Sigmoid colon (tissue), 7 donors: ENCODE data around the gene TMC8. TPM values are rescaled to one million over a fixed set of nuclear protein-coding genes. Genes with fewer than 3 reads are reported as not detected.

Source experiments
- DNase-seq: peaks from one replicate; pipeline ENCODE4 v3.0.0-alpha.2; 2019
- H3K27ac ChIP-seq, 4 donors: fragments of 200-600 bp; sonication (generic); one replicate each; pipeline ENCODE4 v1.5.1; 2016 to 2019; ENCODE audit warnings: mild to moderate bottlenecking in 1 of 4
- H3K27me3 ChIP-seq, 3 donors: fragments of 200-600 bp; sonication (generic); one replicate each; pipeline ENCODE4 v1.5.1; 2019; ENCODE audit warnings: mild to moderate bottlenecking in 1 of 3
- H3K36me3 ChIP-seq, 4 donors: fragments of 200-600 bp; sonication (generic); one replicate each; pipeline ENCODE4 v1.5.1; 2016 to 2019
- H3K4me1 ChIP-seq, 4 donors: fragments of 200-600 bp; sonication (generic); one replicate each; pipeline ENCODE4 v1.5.1; 2017 to 2019
- H3K4me3 ChIP-seq, 4 donors: fragments of 200-600 bp; sonication (generic); one replicate each; pipeline ENCODE4 v1.5.1; 2017 to 2019; ENCODE audit warnings: mild to moderate bottlenecking in 2 of 4, moderate library complexity in 1 of 4
- H3K9me3 ChIP-seq, 4 donors: fragments of 200-600 bp in 3 of 4; sonication (generic) in 3 of 4; one replicate each; pipeline versions ENCODE4 v1.5.1 to v1.6.1; 2013 to 2019
- CTCF ChIP-seq, 4 experiments: fragments of 450-650 bp in 3 of 4; fragments of 200-600 bp in 1 of 4; IDR thresholded peaks; one replicate each; pipeline ENCODE4 v1.5.1; 2016 to 2019; ENCODE audit warnings: antibody characterized with exemption in 4 of 4, mild to moderate bottlenecking in 3 of 4, moderate library complexity in 2 of 4
- EP300 ChIP-seq, 4 donors: sonication (generic); formaldehyde crosslinking; IDR thresholded peaks; one replicate each; pipeline ENCODE4 v1.6.1; 2017; ENCODE audit warnings: antibody characterized with exemption in 4 of 4
- POLR2A ChIP-seq, 2 donors: fragments of 450-650 bp; IDR thresholded peaks; one replicate each; pipeline ENCODE4 v1.6.1; 2016; ENCODE audit warnings: antibody characterized with exemption in 2 of 2, mild to moderate bottlenecking in 2 of 2, moderate library complexity in 2 of 2
- POLR2AphosphoS5 ChIP-seq, 4 donors: sonication (generic); formaldehyde crosslinking; IDR thresholded peaks; one replicate each; pipeline ENCODE4 v1.6.1; 2017; ENCODE audit warnings: antibody characterized with exemption in 4 of 4
- WGBS, 2 donors: extraction: QIAGEN DNeasy Blood & Tissue Kit; methylation state at CpG; one replicate each; pipeline ENCODE4 v1.1.7; 2013; 5-methylcytosine and 5-hydroxymethylcytosine counted together
- intact Hi-C: fragments of 100-400 bp; cut with DNase I; formaldehyde crosslinking; loops from one replicate; pipeline ENCODE4 v1.15.1; 2023
- polyA plus RNA-seq, 3 donors: library from polyadenylated mRNA; stranded (reverse); fragments of 200-250 nt; gene quantifications; one replicate each; pipeline ENCODE4 v1.2.3, GENCODE V29; 2013
- total RNA-seq, 4 donors: library from RNA; depleted of rRNA; stranded (reverse); fragments of >200 nt; gene quantifications; one replicate each; pipeline ENCODE4 v1.1.0, GENCODE V29; 2016
- donor health status: healthy with polysubstance abuse.
- donor health status: Bipolar disorder and iron deficiency.
- donor health status: healthy.

Gene TMC8
- total and polyA plus RNA-seq, 7 donors = 1.8 to 51.7 (median 3.0) TPM

- DNase-seq = peak; percentile 13
- H3K36me3 ChIP-seq = peaks cover 0 to 56% (median 11%) of the 10 kb centered on the region in 4 donors
- H3K9me3 ChIP-seq = no peaks in the 10 kb centered on the region
- no peak overlapping the region for H3K4me3 ChIP-seq
- intact Hi-C loops = no loop called here
- no peaks in the 10 kb centered on the region for H3K27me3 ChIP-seq
- WGBS, 2 donors = 65 to 67% methylated on average over 13 of the region's 13 CpGs
- no peak overlapping the region for H3K27ac ChIP-seq
- no peaks in the 10 kb centered on the region for H3K4me1 ChIP-seq
- TF ChIP-seq POLR2AphosphoS5 (IDR thresholded peaks at IDR 0.05) (no peak), POLR2A (IDR thresholded peaks at IDR 0.05) (no peak), CTCF (IDR thresholded peaks at IDR 0.05) (no peak), EP300 (IDR thresholded peaks at IDR 0.05) (no peak)
Observed at GRCh38 chr17:78105551-78105950, 25.0 kb upstream of the TMC8 start.

GRCh38 chr17:78106211-78106610 is 24.4 kb upstream of the TMC8 start:
- Histone ChIP-seq H3K36me3 (peaks cover 0 to 54% (median 11%) of the 10 kb centered on the region in 4 donors), H3K4me3 (no peak overlapping the region), H3K27ac (no peak overlapping the region), H3K27me3 (no peaks in the 10 kb centered on the region), H3K9me3 (no peaks in the 10 kb centered on the region), H3K4me1 (no peaks in the 10 kb centered on the region)
- DNase-seq = peak; percentile 56
- 89 to 93% methylated on average over 15 of the region's 15 CpGs for WGBS, 2 donors
- TF ChIP-seq POLR2A (IDR thresholded peaks at IDR 0.05) (no peak), CTCF (IDR thresholded peaks at IDR 0.05) (no peak), EP300 (IDR thresholded peaks at IDR 0.05) (no peak), POLR2AphosphoS5 (IDR thresholded peaks at IDR 0.05) (no peak)
- intact Hi-C loops = no loop called here

GRCh38 chr17:78107457-78107856 is 23.1 kb upstream of the TMC8 start:
- Histone ChIP-seq H3K36me3 (peaks cover 0 to 42% (median 11%) of the 10 kb centered on the region in 4 donors), H3K4me3 (no peak overlapping the region), H3K4me1 (peaks cover 0 to 3% (median under 1%) of the 10 kb centered on the region in 4 donors), H3K27ac (no peak overlapping the region), H3K27me3 (no peaks in the 10 kb centered on the region), H3K9me3 (no peaks in the 10 kb centered on the region)
- intact Hi-C loops = no loop called here
- 78 to 82% methylated on average over 10 of the region's 10 CpGs for WGBS, 2 donors
- peak; percentile 60 for DNase-seq
- no peak for TF ChIP-seq EP300 (IDR thresholded peaks at IDR 0.05)
- no peak for TF ChIP-seq POLR2A (IDR thresholded peaks at IDR 0.05)
- no peak for TF ChIP-seq CTCF (IDR thresholded peaks at IDR 0.05)
- no peak for TF ChIP-seq POLR2AphosphoS5 (IDR thresholded peaks at IDR 0.05)

- Histone ChIP-seq H3K4me1 (peaks cover 0 to 8% (median 4%) of the 10 kb centered on the region in 4 donors), H3K36me3 (peaks cover 0 to 35% (median 11%) of the 10 kb centered on the region in 4 donors), H3K27ac (no peak overlapping the region), H3K9me3 (no peaks in the 10 kb centered on the region), H3K4me3 (no peak overlapping the region), H3K27me3 (peaks cover 0 to 5% (median 0%) of the 10 kb centered on the region in 3 donors)
- TF ChIP-seq POLR2A (IDR thresholded peaks at IDR 0.05) (no peak), POLR2AphosphoS5 (IDR thresholded peaks at IDR 0.05) (no peak), EP300 (IDR thresholded peaks at IDR 0.05) (no peak), CTCF (IDR thresholded peaks at IDR 0.05) (no peak)
- DNase-seq = peak; percentile 60
- WGBS, 2 donors = 93 to 94% methylated on average over 21 of the region's 21 CpGs
- intact Hi-C loops = no loop called here
Observed at GRCh38 chr17:78107976-78108725, 22.4 kb upstream of the TMC8 start.
